HG03135 (cell line): ENCODE results near the gene PDGFRA.
A peak's percentile ranks its signal among the peaks of the same experiment; 100 is the strongest.
"Not testable (repeated sequence)": the region's sequence is repeated elsewhere in the genome, so short reads cannot be mapped to it uniquely, and the experiment has no call there.

Experiments
- ATAC-seq: cut with Tn5 transposase; IDR thresholded peaks from one replicate; pipeline ENCODE4 v1.9.1; 2021; ENCODE audit warnings: mild to moderate bottlenecking, moderate library complexity; ENCODE audit not compliant: unreplicated experiment

Gene PDGFRA

DNA sequence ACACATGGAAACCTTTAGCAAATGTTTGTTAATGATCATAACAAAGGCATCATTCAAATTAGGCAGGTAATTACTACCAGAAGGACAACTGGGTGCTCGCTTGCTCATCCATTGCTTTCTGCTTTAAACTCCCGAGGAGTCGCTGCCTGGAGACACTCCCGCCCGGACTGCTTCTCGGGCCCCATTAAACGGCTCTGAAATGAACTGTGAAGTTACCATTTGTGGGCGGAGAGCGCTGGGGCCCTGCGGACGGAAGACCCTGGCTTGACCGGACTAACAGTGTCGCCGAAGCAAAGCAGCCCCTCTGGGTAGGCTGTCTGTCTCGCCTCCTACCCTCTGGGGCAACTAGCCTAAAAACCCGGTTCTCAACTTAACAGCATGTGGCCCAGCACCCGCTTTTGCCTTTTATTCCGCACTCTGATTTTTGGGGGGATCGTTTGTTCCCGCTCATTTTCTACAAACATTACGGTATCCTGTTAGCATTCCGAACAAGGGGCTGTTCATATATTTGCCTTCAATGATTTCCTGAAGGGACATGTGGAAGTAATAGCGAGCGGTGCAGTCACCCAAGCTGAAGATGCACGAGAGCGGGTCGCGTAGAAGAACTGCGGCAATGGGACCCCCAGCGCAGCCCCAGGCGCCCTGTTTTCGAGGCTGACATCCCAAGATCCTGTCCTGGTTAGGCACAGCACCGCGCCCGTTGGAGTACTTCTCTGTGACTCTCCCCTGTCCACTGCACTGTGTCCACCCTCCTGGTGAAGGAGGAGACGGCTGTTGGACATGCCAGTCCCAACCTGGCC lies 1.6 kb upstream of the PDGFRA start:
- ATAC-seq = no peak

DNA sequence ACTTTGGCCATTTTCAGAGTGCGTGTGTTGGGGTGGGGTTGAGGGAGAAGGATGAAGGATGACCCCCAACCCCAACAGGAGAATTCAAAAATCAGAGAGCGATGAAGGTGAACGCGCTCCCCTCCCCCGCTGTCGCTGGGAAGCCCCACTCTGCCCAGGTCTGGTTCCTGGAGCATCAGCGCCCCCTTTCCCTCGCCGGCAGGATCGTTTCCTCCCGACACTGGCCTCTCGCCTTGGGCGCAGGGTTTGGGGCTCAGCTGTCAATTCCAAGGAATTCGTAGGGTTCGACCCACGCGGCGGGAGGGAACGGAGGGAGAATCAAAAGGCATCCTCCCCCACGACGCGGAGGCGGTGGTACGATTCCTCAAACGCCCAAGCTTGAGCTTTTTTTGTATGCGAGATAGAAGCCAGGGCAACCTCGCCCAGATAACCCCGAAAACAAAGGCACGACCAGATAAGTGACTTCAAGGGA lies 1.0 kb upstream of the PDGFRA start:
- ATAC-seq = no peak

DNA sequence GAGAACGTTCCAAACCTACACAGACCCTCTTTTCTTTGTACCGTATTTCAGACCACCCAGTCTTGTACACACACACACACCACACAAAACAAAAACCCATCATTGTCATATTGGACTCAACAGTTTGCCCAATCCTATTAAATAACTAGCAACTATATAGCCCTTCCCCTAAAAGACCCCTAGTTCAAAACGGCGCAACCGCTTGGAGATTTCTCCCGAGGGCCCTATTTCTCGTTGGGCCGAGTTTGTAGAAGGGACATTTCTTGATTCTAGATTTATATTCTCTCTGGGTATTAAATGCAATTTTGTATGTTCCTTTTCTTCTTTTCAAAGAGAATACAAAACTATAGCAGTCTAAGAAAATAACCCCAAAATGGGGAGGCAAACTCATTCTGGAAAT lies 547 bp upstream of the PDGFRA start:
- no peak for ATAC-seq

DNA sequence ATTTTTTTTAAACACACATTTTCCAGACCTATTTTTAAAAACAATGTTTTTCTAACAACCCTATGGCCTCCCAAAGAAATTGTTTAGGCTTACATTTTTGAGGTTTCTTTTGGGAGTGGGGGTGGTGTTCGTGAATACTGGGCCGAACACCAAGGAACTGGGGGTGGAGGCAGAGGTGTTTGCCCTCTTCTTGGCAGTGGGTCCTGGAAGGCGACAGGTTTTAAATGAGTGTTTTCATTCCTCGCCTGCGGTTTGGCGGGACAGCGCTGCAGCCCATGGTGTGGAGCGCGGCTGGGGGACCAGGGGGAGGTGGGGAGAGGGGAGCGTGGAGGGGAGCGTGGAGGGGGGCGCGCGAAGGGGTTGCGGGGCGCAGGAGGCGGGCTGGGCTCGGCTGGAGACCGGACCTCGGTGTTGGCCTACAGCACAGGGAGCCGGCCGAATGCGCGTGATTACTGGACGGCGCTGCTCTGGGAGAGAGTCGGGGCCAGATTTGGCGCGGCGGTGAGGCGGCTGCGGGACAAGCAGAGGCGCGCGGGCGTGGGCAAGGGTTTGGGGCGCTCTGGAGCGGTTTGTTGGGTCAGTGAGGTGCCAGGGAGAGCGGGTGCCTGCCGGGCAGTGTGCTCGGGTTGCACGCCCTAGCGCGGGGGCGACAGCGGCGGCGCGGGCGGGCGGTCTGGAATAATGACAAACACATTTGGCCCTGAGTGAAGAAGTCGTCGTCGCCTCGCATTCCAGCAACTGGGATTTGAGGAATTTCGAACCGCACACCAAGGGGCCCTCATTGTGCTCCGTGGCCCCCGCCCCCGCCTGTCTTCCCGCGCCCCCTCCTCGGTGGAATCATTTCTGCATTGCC lies 764 bp downstream of the PDGFRA start:
- ATAC-seq = no peak

DNA sequence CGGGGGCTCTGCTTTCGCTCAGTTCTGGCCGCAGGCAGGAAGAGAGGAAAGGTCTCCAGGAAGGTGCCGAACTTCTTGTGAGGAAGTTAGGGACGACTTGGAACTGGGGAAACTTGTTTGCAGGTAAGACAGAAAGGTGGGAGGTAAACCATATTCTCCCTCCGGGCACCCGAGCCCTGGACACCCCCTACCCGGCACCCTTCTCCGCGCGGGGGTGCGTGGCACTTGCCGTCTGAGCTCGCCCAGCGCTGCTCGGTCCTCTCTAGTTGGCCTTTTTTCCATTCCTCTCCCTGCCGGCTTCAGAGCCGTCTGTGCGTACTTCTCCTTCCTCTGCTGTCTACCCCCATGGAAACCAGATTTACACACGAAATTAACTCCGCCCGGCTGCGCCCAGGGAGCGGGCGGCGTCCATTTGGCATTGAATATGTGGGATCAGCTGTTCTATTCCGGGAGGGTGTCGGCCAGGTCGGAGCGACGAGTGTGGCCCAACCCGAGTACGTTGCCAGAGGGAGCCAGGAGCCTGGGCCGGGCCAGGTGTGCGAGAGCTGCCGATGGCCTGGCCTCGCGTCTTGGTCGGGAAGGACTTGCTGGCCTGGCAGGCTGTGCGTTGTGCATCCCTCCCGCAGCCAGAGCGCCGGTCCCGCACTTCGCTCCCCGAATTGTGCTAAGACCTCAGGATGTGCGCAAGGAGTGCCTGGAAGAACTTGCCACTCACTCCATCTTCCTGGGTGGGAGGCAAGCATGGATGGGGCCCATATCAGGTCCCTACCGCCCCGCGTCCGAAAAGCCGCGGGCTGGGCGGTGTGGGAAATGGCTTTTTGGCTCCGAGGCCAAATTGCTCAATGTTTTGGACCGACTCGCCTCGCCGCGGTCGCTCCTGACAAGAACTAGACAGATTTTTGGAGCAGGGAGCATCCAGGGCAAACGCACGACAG lies 1.7 kb downstream of the PDGFRA start:
- no peak for ATAC-seq

DNA sequence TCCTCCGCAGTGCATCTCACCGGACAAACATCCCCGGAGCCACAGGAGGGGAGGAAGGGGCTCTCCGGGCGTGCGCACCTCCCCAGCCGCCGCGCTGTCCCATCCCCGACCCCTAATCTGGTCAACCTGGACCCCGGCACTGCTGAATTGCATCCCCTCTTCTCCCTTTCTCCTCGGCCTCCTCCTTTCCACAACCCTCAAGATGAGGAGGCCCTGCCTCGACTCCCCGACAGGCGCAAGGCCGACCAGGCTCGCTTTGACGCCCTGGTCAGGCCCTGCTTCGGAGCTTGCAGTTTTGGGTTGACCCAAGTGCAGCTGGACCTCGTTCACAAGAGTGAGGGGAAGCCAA lies 2.3 kb downstream of the PDGFRA start:
- no peak for ATAC-seq

DNA sequence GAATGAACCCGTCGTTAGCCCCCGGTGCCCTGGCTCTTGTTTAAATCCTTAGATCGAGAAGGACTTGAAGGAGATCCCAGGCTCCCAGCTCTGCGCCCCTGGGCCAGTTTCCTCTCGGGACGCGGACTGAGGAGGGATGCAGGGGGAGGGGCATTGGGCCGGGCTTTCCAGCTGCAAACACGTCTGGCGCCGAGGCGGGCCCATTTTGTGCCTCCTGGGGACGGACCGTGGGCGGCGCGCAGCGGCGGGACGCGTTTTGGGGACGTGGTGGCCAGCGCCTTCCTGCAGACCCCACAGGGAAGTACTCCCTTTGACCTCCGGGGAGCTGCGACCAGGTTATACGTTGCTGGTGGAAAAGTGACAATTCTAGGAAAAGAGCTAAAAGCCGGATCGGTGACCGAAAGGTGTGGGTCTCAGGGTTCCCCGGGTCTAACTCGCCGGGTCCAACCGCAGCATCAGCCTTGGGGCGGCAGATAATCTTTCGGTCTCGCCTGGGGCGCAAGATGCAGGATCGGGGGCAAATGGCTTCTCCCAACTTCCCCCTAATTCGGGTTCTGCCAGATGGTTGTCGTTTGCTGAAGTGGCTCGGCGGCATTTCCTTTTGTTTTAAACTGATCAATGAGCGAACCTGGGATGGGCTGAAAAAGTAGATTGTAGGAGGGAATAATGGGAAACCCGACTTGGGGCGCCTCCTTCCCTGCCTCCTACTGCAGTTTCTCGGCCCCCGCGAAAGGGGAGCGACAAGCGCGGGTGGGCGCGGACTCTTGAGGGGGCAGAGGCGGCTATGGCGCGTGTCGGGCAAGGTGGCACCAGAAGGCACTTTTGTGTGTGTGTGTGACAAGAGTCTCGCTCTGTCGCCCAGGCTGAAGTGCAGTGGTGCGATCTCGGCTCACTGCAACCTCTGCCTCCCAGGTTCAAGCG lies 2.9 kb downstream of the PDGFRA start:
- ATAC-seq = no peak

DNA sequence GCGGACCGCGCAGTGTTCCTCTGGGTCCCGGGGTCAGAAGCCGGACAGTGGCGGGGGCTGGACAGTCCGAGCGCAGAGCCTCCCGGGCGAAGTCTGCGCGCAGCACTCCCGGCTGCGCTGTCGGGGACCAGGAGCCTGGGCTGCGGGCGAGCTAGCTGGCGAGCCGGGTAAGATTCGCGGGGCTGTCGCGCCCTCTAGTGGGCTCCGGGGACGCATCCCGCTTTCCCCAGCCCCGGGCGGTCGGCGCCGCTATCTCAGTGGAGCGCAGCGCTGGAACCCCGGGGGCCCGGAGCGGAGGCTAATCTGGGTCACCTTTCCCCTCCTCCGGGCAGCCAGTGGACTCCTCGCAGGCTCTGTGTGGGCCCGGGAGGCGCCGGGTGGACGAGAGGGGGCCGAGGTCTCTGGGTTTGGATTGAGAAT lies 4.2 kb downstream of the PDGFRA start:
- ATAC-seq = peak; percentile 83

DNA sequence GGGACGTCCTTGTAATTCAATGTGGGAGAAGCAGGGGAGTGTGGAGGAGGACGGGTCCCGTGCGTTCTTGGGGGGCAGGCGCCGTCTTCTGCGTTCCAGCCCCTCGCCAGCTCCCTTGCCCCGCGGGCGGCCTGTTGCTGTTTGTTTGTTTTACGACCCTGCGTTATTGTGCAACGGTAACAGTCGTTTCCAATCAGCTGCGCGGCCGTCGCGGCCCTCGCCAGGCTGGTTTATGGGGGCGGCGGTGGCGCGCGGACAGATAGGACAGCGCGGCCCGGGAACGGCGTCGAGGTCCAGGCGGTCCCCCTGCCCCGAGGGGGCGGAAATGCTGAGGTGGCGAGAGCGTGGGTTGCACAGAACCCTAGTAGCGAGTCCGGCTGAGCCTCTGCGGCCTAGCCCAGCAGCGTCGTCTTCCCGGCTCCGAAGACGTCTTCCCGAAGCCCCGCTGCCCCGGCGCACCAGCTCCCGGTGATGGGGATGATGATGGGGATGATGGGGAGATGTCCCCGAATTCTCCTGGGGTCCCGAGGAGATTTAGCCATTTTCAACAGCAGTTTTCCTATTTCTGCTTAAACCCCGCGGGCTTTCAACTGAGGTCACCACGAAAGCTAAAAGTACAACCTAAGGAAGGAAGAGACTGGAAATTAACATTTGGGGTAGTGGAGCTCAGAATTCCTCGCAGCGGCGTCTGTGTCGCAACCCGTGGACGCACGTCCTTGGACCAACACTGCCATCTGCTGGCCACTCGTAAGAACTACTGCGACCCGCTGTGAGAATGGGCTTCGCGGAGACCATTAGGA lies 4.8 kb downstream of the PDGFRA start:
- ATAC-seq = peak; percentile 23

DNA sequence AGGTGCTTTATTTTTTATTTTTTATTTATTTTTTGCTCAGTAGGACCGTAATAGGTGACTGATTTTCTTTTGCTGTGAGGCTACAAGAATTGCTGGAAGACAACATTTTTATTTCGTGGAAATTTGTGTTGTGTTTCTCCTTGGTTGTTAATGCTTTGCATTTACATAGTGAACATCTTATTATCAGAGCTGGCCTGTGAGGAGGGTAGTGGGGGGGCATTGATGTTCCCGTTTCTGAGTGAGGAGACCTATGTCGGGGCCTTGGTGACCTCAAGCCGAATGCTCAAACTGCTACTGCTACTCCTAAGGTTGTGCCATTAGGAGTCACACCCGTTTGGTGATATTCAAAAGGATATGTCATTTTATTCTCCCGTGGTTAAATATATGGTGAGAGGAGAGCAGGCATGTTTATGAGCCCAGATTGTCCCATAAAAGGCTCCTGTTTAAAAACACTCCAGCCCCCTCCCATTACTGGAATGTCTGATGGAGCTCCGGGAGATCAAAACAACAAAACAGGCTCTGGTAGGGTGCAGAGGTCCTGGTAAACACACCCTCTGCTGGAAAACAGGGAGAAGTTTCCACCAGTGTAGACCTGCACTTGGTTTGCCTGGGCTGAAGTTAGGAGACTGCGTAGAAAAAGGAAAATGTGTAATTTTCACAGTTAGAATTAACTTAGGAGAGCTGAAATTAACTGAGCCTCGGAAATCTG lies 5.6 kb downstream of the PDGFRA start:
- ATAC-seq = no peak

DNA sequence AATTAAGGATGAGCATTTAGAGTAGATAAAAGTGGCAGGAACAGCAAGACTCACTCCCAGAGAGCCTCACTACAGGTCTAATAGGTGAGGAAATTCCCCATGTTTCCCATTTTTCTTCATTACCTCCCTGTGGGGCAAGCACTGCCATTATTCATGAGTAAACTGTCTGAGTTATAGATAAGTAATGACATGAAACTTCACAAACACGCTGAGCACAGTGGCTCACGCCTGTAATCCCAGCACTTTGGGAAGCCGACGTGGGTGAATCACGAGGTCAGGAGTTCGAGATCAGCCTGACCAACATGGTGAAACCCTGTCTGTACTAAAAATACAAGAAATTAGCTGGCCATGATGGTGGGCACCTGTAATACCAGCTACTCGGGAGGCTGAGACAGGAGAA lies 7.2 kb downstream of the PDGFRA start:
- ATAC-seq = not testable (repeated sequence)

DNA sequence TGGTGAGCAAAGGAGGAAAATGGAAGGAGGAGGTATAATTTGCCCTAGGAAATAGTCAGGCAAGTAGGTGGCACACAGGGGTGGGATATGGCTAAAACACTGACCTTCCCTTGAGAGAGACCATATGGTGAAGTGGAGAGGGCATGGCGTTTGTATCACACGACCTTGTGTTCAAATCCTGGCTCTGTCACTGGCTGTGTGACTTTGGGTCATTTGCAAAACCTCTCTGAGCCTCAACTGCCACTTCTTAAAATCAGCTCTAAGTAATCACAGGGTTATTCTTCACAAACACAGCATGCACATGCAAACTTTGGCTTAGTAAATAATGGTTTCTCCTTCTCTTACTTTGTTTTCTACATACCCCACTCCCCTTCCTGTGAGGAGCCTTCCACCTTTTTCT lies 8.7 kb downstream of the PDGFRA start:
- ATAC-seq = no peak

DNA sequence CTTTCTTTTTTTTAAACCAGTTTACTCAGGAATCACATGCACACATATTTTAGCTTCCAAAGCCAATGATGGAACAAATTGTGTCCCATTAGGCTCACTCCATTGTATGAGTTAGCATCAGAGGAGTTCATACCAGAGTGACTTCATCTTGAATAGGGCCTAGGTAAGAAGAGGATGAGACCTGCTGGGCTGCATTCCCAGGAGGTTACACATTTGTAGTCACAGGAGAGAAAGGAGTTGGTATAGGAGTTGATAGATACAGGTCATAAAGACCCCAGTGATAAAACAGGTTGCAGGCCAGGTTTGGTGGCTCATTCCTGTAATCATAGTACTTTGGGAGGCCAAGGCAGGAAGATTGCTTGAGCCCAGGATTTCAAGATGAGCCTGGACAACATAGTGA lies 9.3 kb downstream of the PDGFRA start:
- no peak for ATAC-seq

DNA sequence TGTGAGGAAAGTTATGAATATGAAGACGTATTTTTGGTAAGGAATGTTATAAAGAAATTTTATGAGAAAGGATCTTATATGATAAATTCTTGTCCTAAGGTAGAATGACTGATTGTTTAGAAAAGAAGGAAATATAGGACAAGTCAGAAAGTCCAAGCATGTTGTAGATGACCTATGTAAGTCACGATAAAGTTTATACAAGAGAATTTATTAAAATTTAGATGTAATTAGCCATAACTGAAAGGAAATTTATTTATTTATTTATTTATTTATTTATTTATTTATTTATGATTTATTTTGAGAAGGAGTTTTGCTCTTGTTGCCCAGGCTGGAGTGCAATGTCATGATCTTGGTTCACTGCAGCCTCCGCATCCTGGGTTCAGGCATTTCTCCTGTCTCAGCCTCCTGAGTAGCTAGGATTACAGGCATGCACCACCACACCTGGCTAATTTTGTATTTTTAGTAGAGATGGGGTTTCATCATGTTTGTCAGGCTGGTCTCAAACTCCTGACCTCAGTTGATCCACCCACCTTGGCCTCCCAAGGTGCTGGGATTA lies 12.3 kb downstream of the PDGFRA start:
- not testable (repeated sequence) for ATAC-seq

DNA sequence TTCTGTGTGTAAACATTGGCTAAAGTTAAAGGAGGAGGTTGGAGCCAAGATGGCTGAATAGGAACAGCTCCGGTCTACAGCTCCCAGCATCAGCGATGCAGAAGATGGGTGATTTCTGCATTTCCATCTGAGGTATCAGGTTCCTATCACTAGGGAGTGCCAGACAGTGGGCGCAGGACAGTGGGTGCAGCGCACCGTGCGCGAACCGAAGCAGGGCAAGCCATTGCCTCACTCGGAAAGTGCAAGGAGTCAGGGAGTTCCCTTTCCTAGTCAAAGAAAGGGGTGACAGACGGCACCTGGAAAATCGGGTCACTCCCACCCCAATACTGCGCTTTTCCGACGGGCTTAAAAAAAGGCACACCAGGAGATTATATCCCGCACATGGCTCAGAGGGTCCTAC lies 14.4 kb downstream of the PDGFRA start:
- ATAC-seq = not testable (repeated sequence)

DNA sequence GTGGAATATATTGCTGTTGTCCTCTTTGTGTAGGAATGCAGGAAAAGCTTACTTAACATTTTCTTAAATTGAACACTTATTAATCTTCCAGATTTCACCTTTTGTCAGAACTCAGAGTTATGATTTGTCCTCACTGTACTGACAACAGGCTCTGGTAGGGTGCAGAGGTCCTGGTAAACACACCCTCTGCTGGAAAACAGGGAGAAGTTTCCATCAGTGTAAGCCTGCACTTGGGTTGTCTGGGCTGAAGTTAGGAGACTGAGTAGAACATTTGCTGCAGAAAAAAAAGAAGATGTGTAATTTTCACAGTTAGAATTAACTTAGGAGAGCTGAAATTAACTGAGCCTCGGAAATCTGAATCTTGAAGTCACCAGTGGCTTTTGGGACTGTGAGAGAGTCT lies 23.2 kb downstream of the PDGFRA start:
- ATAC-seq = not testable (repeated sequence)

DNA sequence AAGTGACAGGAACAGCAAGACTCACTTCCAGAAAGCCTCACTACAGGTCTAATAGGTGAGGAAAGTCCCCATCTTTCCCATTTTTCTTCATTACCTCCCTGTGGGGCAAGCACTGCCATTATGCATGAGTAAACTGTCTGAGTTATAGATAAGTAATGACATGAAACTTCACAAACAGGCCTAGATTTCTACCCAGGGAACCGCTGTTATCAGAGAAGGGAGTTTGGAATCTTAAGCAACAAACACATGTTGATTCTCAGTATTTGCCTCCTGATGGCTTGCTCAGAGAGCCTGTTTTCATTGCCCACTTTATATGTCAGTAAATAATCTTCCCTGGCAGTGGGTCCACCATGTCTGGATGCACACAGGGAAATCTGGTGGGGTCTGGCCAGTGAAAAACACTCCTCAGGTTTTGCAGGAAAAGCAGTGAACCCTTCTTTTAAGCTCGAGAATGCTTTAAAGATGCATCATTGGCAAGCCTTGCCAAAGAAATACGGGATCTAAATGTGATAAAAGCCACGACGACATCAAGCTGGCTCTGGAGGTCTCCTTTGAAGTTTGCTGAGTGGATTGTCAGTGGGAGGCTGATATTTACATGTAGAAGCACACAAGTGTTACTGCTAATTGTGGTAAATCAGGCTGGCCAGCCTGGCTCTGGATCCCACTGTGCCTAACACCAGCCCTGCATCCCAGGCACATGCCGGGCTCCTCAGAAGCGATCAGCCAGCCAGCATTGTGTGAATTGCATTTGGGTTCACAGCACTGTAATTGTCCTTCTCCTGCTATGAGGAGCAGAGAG lies 25.2 kb downstream of the PDGFRA start:
- no peak for ATAC-seq

DNA sequence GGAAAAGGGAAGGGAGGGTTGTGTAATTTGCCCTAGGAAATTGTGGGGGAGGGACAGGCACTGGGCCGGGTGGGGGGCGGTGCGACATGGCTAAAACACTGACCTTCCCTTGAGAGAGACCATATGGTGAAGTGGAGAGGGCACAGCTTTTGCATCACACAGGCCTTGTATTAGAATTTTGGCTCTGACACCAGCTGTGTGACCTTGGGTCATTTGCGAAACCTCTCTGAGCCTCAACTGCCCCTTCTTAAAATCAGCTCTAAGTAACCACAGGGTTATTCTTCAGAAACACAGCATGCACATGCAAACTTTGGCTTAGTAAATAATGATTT lies 25.8 kb downstream of the PDGFRA start:
- ATAC-seq = no peak
